ENCODE data around the gene CMTM4. TPM values are rescaled to one million over a fixed set of nuclear protein-coding genes. Genes with fewer than 3 reads are reported as not detected.
A peak's percentile ranks its signal among the peaks of the same experiment; 100 is the strongest.

The CMTM4 gene
- polyA plus RNA-seq, 1 of the 3 experiments (the other 2 are of a cell fraction): 21.7 TPM

GRCh38 chr16:66717112-66717675 lies 20.7 kb upstream of the CMTM4 start (continued):
- TF ChIP-seq IRF3 (IDR thresholded peaks at IDR 0.05; ENCODE audit: low read depth, low read length) (no peak), MEF2A (IDR thresholded peaks at IDR 0.05; ENCODE audit: borderline replicate concordance, low read depth) (no peak), USF1 (IDR thresholded peaks at IDR 0.05; ENCODE audit: borderline replicate concordance, low read depth) (no peak), PBX3 (IDR thresholded peaks at IDR 0.05) (peak; percentile 50; the same call in 1 of the 2 replicates), FOXJ3 (CRISPR knock-in tag; IDR thresholded peaks at IDR 0.05) (no peak), ZBTB33 (IDR thresholded peaks at IDR 0.05; ENCODE audit: borderline replicate concordance, low read depth) (no peak), MAX (IDR thresholded peaks at IDR 0.05; ENCODE audit: low read depth) (no peak), GATA2 (CRISPR knock-in tag; IDR thresholded peaks at IDR 0.05) (no peak), NRF1 (IDR thresholded peaks at IDR 0.05; ENCODE audit: low read depth, low read length) (no peak), CHD2 (IDR thresholded peaks at IDR 0.05; ENCODE audit: low read length, partially characterized antibody) (no peak)

GRCh38 chr16:66714654-66715307 lies 18.2 kb upstream of the CMTM4 start:
- Histone ChIP-seq H3K4me3 (ENCODE audit: low read depth in 2 of 2, low read length in 1 of 2) (no peak overlapping the region), H3K4me2 (no peak overlapping the region), H2AFZ (ENCODE audit: low read depth) (no peak overlapping the region), H4K20me1 (ENCODE audit: insufficient read depth) (no peaks in the 10 kb centered on the region), H3K79me2 (ENCODE audit: insufficient read depth) (no peaks in the 10 kb centered on the region), H3F3A (replicated peaks; ENCODE audit: insufficient read depth) (peaks cover 17% of the 10 kb centered on the region), H3K9ac (no peak overlapping the region), H3K27ac (ENCODE audit: low read depth in 2 of 2, low read length in 1 of 2) (no peak overlapping the region), H3K36me3 (replicated peaks in 1 of 2; ENCODE audit: control insufficient read depth in 1 of 2, insufficient read depth in 2 of 2, low read length in 1 of 2) (peaks cover 3 to 5% of the 10 kb centered on the region in 2 experiments), H3K27me3 (ENCODE audit: insufficient read depth) (no peaks in the 10 kb centered on the region), H3K9me2 (no peaks in the 10 kb centered on the region), H3K4me1 (ENCODE audit: control insufficient read depth in 1 of 2, insufficient read depth in 2 of 2, low read depth in 1 of 2, low read length in 1 of 2) (peaks cover 0 to 12% of the 10 kb centered on the region in 2 experiments; a peak in 1 of 4 replicates), H3K9me3 (no peaks in the 10 kb centered on the region)
- ChIA-PET CTCF (interaction anchor here (1.7 to 3.9 kb wide), 4 partner anchors 13 to 54 kb away, joined by 6 to 34 read pairs (median 11); no protein-coding TSS in a partner anchor), POLR2A (no interaction called here)
- TF ChIP-seq POLR2AphosphoS5 (IDR thresholded peaks at IDR 0.05; ENCODE audit: low read depth, low read length) (no peak), RCOR1 (IDR thresholded peaks at IDR 0.05; ENCODE audit: low read length) (0 out of 2 replicates have a peak, but pooled peaks have one; percentile 34), GATA2 (CRISPR knock-in tag; IDR thresholded peaks at IDR 0.05) (0 out of 2 replicates have a peak, but pooled peaks have one; percentile 19), TCF12 (IDR thresholded peaks at IDR 0.05) (no peak), ZBTB33 (IDR thresholded peaks at IDR 0.05; ENCODE audit: borderline replicate concordance, low read depth) (no peak), EP300 (IDR thresholded peaks at IDR 0.05; ENCODE audit: borderline replicate concordance in 1 of 2, low read depth in 1 of 2, low read length in 1 of 2) (peak in 1 of 2 experiments; percentile 59; a peak in 1 of 4 replicates)
- WGBS (ENCODE audit: low lambda C conversion rate): 54% methylated on average over 6 of the region's 6 CpGs
- DNase-seq: peak; percentile 46
